SU-DHL-6 (cell line): ENCODE measurements around the gene AURKAIP1.

Experiments
- EZH2phosphoT487 ChIP-seq: fragments of 200-600 bp; sonication (generic), shearing (Covaris generic); conservative IDR thresholded peaks from 2 replicates; pipeline ENCODE4 v1.6.1; 2018; ENCODE audit warnings: mild to moderate bottlenecking, antibody characterized with exemption, low read length, moderate library complexity, mixed read lengths
- TF ChIP-seq, protein P1 (sequence below): fragments of 200-600 bp; sonication (generic); IDR thresholded peaks from one replicate; pipeline ENCODE4 v1.5.1; 2017; ENCODE audit warnings: antibody characterized with exemption, mild to moderate bottlenecking, low read length, moderate library complexity; ENCODE audit not compliant: insufficient read depth, poor library complexity, severe bottlenecking

DNA sequence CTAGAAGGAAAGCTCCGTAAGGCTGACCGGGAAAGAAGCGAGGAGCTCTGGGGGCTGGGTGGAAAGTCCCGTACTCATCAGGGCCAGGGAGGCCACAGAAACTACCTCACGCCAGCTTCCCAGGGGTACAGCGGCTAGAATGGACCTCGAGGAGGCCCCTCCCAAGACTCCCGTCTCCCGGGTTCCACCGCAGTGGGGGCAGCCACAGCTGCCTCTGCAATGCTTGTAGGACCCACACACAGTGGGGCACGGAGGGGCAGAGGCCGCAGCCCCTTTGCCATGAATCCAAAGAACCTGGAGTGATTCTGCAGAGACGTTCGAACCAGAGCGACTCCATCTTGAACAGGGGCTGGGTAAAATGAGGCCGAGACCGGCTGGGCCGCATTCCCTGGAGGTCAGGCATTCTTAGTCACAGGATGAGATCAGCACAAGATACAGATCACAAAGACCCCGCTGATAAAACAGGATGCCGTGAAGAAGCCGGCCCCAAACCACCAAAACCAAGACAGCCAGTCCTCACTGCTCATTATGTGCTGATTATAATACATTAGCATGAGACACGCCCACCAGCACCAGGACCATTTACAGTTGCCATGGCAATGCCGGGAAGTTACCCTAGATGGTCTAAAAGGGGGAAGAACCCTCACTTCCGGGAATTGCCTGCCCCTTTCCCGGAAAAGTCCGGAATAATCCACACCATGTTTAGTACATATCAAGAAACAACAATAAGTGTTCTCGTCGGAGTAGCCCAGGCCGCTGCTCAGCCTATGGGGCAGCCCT is 47.6 kb upstream of the AURKAIP1 start:
- TF ChIP-seq, protein P1, sequence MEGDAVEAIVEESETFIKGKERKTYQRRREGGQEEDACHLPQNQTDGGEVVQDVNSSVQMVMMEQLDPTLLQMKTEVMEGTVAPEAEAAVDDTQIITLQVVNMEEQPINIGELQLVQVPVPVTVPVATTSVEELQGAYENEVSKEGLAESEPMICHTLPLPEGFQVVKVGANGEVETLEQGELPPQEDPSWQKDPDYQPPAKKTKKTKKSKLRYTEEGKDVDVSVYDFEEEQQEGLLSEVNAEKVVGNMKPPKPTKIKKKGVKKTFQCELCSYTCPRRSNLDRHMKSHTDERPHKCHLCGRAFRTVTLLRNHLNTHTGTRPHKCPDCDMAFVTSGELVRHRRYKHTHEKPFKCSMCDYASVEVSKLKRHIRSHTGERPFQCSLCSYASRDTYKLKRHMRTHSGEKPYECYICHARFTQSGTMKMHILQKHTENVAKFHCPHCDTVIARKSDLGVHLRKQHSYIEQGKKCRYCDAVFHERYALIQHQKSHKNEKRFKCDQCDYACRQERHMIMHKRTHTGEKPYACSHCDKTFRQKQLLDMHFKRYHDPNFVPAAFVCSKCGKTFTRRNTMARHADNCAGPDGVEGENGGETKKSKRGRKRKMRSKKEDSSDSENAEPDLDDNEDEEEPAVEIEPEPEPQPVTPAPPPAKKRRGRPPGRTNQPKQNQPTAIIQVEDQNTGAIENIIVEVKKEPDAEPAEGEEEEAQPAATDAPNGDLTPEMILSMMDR, result no peak
- no peak for TF ChIP-seq EZH2phosphoT487
